Measurements from ENCODE around the gene PTTG1. TPM values are rescaled to one million over a fixed set of nuclear protein-coding genes. Genes with fewer than 3 reads are reported as not detected.
A peak's percentile ranks its signal among the peaks of the same experiment; 100 is the strongest.

Gene PTTG1
- total RNA-seq, 4 donors from 2014 or later, result 31.5 to 46.3 (median 43.0) TPM

DNA sequence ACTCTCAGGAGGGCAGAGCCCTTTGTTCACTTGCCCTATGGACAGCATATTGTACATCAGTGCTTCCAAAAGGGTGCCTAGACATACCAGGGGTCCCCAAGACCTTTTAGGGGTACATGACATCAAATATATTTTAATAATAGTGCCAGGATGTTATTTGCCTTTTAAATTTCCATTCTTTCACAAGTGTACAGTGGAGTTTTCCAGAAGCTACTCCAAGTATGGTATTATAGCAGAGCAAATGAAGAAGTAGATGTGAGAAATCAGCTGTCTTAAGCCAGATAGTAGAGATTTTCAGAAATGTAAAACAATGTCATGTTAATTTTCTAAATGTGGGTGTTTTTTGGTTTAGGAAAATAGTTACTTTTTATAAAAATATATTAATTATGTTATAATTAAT lies 15.6 kb downstream of the PTTG1 start:
- no peak overlapping the region for H3K4me3 ChIP-seq (ENCODE audit: low read depth, poor library complexity, severe bottlenecking)
- TF ChIP-seq POLR2A (IDR thresholded peaks at IDR 0.05), result no peak
- TF ChIP-seq, protein P1, sequence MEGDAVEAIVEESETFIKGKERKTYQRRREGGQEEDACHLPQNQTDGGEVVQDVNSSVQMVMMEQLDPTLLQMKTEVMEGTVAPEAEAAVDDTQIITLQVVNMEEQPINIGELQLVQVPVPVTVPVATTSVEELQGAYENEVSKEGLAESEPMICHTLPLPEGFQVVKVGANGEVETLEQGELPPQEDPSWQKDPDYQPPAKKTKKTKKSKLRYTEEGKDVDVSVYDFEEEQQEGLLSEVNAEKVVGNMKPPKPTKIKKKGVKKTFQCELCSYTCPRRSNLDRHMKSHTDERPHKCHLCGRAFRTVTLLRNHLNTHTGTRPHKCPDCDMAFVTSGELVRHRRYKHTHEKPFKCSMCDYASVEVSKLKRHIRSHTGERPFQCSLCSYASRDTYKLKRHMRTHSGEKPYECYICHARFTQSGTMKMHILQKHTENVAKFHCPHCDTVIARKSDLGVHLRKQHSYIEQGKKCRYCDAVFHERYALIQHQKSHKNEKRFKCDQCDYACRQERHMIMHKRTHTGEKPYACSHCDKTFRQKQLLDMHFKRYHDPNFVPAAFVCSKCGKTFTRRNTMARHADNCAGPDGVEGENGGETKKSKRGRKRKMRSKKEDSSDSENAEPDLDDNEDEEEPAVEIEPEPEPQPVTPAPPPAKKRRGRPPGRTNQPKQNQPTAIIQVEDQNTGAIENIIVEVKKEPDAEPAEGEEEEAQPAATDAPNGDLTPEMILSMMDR (IDR thresholded peaks at IDR 0.05), result no peak
- intact Hi-C loops (cut with DNase I; ENCODE audit: low total_unique reads), result no loop called here
- DNase-seq (ENCODE audit: low spot score in 2 of 2), result no peak

DNA sequence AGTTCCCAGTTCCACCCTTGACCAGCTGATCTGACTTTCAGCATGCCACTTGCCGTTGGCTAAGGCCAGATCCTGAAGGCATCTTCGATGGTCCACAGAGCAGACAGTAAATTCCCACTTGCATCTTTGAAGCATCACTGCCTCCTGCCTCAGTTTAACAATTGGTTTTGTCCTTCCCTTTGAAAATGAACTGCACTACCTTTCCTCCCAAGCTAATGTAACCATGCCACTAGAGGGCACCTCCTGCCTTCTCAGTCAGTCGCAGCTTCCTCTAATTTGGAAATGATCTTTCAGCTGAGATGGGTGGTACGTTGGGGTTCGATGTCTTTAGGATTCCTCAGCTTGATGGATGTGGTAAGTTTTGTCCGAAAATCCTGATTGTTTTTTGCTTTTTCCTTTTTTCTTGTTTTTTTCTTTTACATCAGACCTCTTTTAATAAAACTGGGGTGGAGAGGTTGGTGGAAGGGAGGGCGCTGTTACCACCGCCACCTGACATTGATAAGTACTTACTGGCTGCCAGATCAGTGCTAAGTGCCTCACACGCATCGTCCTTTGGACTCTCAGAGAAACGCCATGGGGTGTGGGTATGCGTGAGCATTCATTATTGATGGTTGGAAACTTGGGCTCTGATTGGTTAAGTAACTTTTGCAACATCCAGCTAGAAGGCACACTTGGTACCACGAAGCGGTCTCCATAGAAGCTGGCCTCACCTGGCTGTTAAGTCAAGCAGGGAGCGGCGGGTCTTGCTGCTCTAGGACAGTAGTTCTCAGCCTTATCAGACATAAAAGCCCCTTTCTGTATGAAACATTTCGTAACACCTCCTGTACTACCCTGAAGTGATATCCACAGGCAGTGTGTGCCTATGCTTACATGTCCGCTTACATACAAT lies 16.9 kb downstream of the PTTG1 start:
- 3% methylated on average over 18 of the region's 18 CpGs for WGBS, 2 donors
- H3K4me3 ChIP-seq (ENCODE audit: low read depth, poor library complexity, severe bottlenecking), result no peak overlapping the region
- intact Hi-C loops (cut with DNase I; ENCODE audit: low total_unique reads), result no loop called here
- DNase-seq (ENCODE audit: low spot score in 2 of 2), result peak in 1 of 2 donors; percentile 90
- TF ChIP-seq, protein P1 (IDR thresholded peaks at IDR 0.05), result no peak
- TF ChIP-seq POLR2A (IDR thresholded peaks at IDR 0.05), result no peak

DNA sequence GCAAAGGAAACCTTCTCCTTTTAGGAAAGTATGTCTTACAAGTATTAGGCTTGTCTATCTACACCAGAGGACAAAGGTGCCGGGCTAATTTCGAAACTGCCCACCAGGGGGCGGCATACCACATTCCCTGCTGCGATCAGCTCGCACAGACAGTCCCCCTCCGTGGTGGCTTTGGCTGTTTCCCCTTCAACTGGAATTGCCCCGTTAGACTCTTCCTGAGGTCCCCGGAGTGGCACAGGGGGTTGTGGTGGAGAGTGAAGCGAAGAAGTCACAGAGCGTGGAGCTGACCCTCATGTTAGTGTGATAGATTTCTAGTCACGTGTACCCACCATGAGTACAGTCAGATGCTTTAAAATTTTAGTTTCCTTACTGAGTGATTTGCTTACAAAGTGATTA lies 17.5 kb downstream of the PTTG1 start:
- peak; percentile 84 to 98 for DNase-seq (ENCODE audit: low spot score in 2 of 2)
- no peak for TF ChIP-seq POLR2A (IDR thresholded peaks at IDR 0.05)
- TF ChIP-seq, protein P1 (IDR thresholded peaks at IDR 0.05), result peak in 1 of 3 donors; percentile 86
- WGBS, 2 donors, result 1 to 2% methylated on average over 11 of the region's 11 CpGs
- H3K4me3 ChIP-seq (ENCODE audit: low read depth, poor library complexity, severe bottlenecking), result no peak overlapping the region
- intact Hi-C loops (cut with DNase I; ENCODE audit: low total_unique reads), result no loop called here

DNA sequence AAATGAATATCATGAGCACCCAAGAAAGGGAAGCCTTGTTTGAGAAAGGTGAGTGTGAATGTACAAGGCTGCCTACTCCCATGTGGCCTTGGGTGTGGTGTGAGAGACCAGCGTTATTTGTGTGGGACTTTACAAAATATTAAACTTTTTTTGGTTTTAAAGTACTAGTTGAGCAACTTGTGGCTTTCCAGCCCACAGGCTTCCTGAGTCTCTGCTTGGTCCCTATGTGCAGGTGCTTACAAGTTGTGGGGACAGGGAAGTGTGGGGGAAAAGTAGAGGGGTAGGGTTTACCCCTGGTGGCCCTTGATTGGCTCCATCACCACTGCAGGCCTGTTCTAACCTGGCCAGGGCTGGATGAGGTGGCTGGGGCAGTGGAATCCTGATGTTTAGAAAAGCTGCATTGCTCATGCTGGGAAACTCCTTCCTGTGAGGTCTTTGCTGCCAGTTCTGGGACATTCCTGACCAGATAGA lies 19.7 kb downstream of the PTTG1 start:
- DNase-seq (ENCODE audit: low spot score in 2 of 2), result no peak
- no peak overlapping the region for H3K4me3 ChIP-seq (ENCODE audit: low read depth, poor library complexity, severe bottlenecking)
- intact Hi-C loops (cut with DNase I; ENCODE audit: low total_unique reads), result no loop called here
- TF ChIP-seq, protein P1 (IDR thresholded peaks at IDR 0.05), result no peak
- TF ChIP-seq POLR2A (IDR thresholded peaks at IDR 0.05), result no peak
- 57 to 69% methylated on average over 1 of the region's 1 CpG for WGBS, 2 donors

DNA sequence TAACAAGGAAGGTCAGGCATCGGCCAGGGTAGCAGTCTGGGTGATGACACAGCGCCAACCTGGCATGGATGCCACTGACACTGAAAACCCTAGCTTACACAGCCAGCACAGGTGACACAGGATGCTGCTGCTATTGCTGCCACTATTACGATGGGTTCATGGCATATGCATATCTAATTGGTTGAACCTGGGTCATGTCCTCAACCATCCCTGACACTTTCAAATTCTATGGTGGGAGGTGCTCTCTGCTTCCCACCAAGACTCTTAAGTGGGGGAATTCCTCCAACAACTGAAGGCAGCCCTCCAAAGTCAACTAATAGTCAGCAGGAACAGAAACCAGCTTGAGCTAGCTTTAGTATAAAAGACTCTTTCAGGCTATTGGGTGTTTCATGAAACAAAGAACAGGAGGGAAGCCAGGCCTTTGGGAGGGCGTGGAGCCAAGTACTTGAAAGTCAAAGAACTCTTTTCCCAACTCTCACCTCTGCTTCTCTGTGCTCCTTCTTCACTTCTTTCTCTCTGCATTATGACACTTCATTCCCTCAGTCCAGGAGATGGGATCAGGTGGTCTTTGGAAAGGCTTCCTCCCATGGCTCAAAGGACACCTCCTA lies 21.3 kb downstream of the PTTG1 start:
- DNase-seq (ENCODE audit: low spot score in 2 of 2), result no peak
- intact Hi-C loops (cut with DNase I; ENCODE audit: low total_unique reads), result no loop called here

More for the DNA sequence above, 21.3 kb downstream of the PTTG1 start:
- 77 to 84% methylated on average over 4 of the region's 4 CpGs for WGBS, 2 donors
- no peak overlapping the region for H3K4me3 ChIP-seq (ENCODE audit: low read depth, poor library complexity, severe bottlenecking)
- TF ChIP-seq, protein P1 (IDR thresholded peaks at IDR 0.05), result no peak
- no peak for TF ChIP-seq POLR2A (IDR thresholded peaks at IDR 0.05)
